Measurements from ENCODE around the gene COL4A2. TPM values are rescaled to one million over a fixed set of nuclear protein-coding genes. Genes with fewer than 3 reads are reported as not detected.

Gene COL4A2
- total RNA-seq, 1 donor from 2014 or later: 60.9 TPM

GRCh38 chr13:110434629-110435028 lies 127.5 kb downstream of the COL4A2 start:
- Mint-ChIP-seq H3K27ac (ENCODE audit: unreplicated experiment) (no peak overlapping the region), H3K36me3 (ENCODE audit: unreplicated experiment) (peaks cover 5% of the 10 kb centered on the region)

GRCh38 chr13:110435331-110435730 lies 128.2 kb downstream of the COL4A2 start:
- Mint-ChIP-seq H3K27ac (ENCODE audit: unreplicated experiment) (no peak overlapping the region), H3K4me1 (ENCODE audit: low read depth, unreplicated experiment) (peaks cover 4% of the 10 kb centered on the region), H3K36me3 (ENCODE audit: unreplicated experiment) (peaks cover 5% of the 10 kb centered on the region), H3K4me3 (ENCODE audit: unreplicated experiment) (no peak overlapping the region), H3K27me3 (ENCODE audit: unreplicated experiment) (peaks cover 2% of the 10 kb centered on the region), H3K9me3 (ENCODE audit: unreplicated experiment) (no peaks in the 10 kb centered on the region)
- TF ChIP-seq CTCF (IDR thresholded peaks at IDR 0.05; ENCODE audit: partially characterized antibody, unreplicated experiment): no peak
- DNase-seq: no peak

More at GRCh38 chr13:110434629-110435028, 127.5 kb downstream of the COL4A2 start:
- Mint-ChIP-seq H3K4me3 (ENCODE audit: unreplicated experiment) (no peak overlapping the region), H3K27me3 (ENCODE audit: unreplicated experiment) (no peaks in the 10 kb centered on the region), H3K9me3 (ENCODE audit: unreplicated experiment) (no peaks in the 10 kb centered on the region), H3K4me1 (ENCODE audit: low read depth, unreplicated experiment) (peaks cover 4% of the 10 kb centered on the region)
- TF ChIP-seq CTCF (IDR thresholded peaks at IDR 0.05; ENCODE audit: partially characterized antibody, unreplicated experiment): no peak
- DNase-seq: no peak

GRCh38 chr13:110436276-110436675 lies 129.2 kb downstream of the COL4A2 start:
- Mint-ChIP-seq H3K4me1 (ENCODE audit: low read depth, unreplicated experiment) (peaks cover 4% of the 10 kb centered on the region), H3K27me3 (ENCODE audit: unreplicated experiment) (peaks cover 2% of the 10 kb centered on the region), H3K9me3 (ENCODE audit: unreplicated experiment) (no peaks in the 10 kb centered on the region), H3K36me3 (ENCODE audit: unreplicated experiment) (peaks cover 5% of the 10 kb centered on the region), H3K4me3 (ENCODE audit: unreplicated experiment) (no peak overlapping the region), H3K27ac (ENCODE audit: unreplicated experiment) (no peak overlapping the region)
- DNase-seq: no peak
- TF ChIP-seq CTCF (IDR thresholded peaks at IDR 0.05; ENCODE audit: partially characterized antibody, unreplicated experiment): no peak

GRCh38 chr13:110436786-110437370 lies 129.8 kb downstream of the COL4A2 start:
- H3K27ac Mint-ChIP-seq (ENCODE audit: unreplicated experiment): no peak overlapping the region
- H3K4me3 Mint-ChIP-seq (ENCODE audit: unreplicated experiment): no peak overlapping the region
- H3K36me3 Mint-ChIP-seq (ENCODE audit: unreplicated experiment): peaks cover 5% of the 10 kb centered on the region
- H3K4me1 Mint-ChIP-seq (ENCODE audit: low read depth, unreplicated experiment): peaks cover 2% of the 10 kb centered on the region
- TF ChIP-seq CTCF (IDR thresholded peaks at IDR 0.05; ENCODE audit: partially characterized antibody, unreplicated experiment): no peak
- H3K9me3 Mint-ChIP-seq (ENCODE audit: unreplicated experiment): no peaks in the 10 kb centered on the region
- peaks cover 2% of the 10 kb centered on the region for H3K27me3 Mint-ChIP-seq (ENCODE audit: unreplicated experiment)
- DNase-seq: no peak

GRCh38 chr13:110438211-110438610 lies 131.1 kb downstream of the COL4A2 start:
- no peak for DNase-seq
- H3K9me3 Mint-ChIP-seq (ENCODE audit: unreplicated experiment): no peaks in the 10 kb centered on the region
- H3K4me3 Mint-ChIP-seq (ENCODE audit: unreplicated experiment): no peak overlapping the region
- peaks cover 2% of the 10 kb centered on the region for H3K27me3 Mint-ChIP-seq (ENCODE audit: unreplicated experiment)
- H3K27ac Mint-ChIP-seq (ENCODE audit: unreplicated experiment): no peak overlapping the region
- peaks cover 5% of the 10 kb centered on the region for H3K36me3 Mint-ChIP-seq (ENCODE audit: unreplicated experiment)
- peaks cover 6% of the 10 kb centered on the region for H3K4me1 Mint-ChIP-seq (ENCODE audit: low read depth, unreplicated experiment)
- no peak for TF ChIP-seq CTCF (IDR thresholded peaks at IDR 0.05; ENCODE audit: partially characterized antibody, unreplicated experiment)
